ENCODE data around the gene CCSER1.
"Not testable (repeated sequence)": the region's sequence is repeated elsewhere in the genome, so short reads cannot be mapped to it uniquely, and the experiment has no call there.

Gene CCSER1

DNA sequence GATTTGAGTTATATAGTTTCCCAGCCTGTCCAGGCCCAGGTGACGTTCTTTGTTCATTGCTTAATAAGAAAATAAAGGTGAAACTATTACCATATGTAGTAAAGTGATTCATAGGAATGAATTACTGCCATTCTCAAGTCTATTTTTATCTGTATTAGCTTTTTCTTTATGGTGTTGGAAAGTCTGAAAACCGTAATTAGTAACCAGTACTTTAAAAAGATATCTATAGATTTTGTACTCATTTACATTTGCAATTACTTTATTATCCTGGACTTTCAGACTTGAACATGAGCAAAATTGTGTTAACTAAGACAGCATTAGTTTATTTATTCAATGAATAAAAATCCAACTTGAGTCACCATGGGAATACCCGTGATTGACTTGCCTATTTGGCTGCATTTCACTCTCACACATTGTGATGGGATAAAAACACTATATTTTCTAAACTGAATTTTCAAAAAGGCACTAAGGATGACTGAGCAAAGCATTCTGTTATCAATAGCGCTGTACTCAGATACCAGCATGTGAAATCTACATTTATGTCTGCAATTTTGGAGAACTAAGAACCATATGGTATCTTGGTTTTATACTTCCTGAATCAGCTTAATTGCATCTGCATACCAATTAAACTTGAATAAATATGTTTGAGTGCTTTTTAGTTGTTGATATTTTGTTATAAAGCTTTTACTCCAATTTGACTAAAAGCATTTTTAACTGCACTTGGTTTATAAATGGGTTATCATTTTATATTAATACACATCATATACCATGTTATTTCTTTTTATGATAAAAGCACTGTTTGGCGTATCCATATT lies 154.6 kb downstream of the CCSER1 start:
- no peaks in the 10 kb centered on the region for H3K27me3 ChIP-seq (ENCODE audit: control insufficient read depth in 1 of 2, insufficient read depth in 2 of 2, low read length in 2 of 2)
- no peaks in the 10 kb centered on the region for H3K4me1 ChIP-seq (ENCODE audit: control insufficient read depth, insufficient read depth, low read length)
- H3K27ac ChIP-seq (ENCODE audit: low read length) = no peak overlapping the region
- H3K9ac ChIP-seq (ENCODE audit: low read length in 2 of 2) = no peak overlapping the region
- no peak overlapping the region for H3K4me3 ChIP-seq (ENCODE audit: low read length in 2 of 2)
- no peaks in the 10 kb centered on the region for H3K9me3 ChIP-seq (ENCODE audit: control insufficient read depth in 2 of 2, low read length in 2 of 2)
- no peaks in the 10 kb centered on the region for H3K36me3 ChIP-seq (ENCODE audit: control insufficient read depth in 2 of 2, insufficient read depth in 2 of 2, low read length in 2 of 2)

DNA sequence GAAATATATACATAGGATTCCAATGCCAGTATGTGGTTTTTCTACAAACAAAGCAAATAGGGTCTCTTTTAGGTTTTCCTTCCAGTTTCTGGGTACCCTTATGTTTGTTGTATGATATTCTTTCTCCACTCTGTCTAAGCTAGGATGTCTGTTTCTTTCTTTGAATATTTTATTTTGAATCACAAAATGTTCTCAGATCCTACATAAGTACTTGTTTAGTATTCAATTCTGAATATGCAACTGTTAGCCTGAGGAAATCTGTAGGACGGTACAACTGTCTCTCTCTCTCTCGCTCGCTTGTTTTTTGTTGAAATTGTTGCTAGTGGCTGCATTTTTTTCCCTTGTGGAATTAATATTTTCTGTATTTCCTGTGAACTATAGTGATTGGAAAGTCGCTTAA lies 163.2 kb downstream of the CCSER1 start:
- Histone ChIP-seq H3K9me3 (ENCODE audit: control insufficient read depth in 2 of 2, low read length in 2 of 2) (no peaks in the 10 kb centered on the region), H3K9ac (ENCODE audit: low read length in 2 of 2) (no peak overlapping the region), H3K36me3 (ENCODE audit: control insufficient read depth in 2 of 2, insufficient read depth in 2 of 2, low read length in 2 of 2) (no peaks in the 10 kb centered on the region), H3K4me1 (ENCODE audit: control insufficient read depth, insufficient read depth, low read length) (no peaks in the 10 kb centered on the region), H3K27me3 (ENCODE audit: control insufficient read depth in 1 of 2, insufficient read depth in 2 of 2, low read length in 2 of 2) (no peaks in the 10 kb centered on the region), H3K4me3 (ENCODE audit: low read length in 2 of 2) (no peak overlapping the region), H3K27ac (ENCODE audit: low read length) (no peak overlapping the region)

DNA sequence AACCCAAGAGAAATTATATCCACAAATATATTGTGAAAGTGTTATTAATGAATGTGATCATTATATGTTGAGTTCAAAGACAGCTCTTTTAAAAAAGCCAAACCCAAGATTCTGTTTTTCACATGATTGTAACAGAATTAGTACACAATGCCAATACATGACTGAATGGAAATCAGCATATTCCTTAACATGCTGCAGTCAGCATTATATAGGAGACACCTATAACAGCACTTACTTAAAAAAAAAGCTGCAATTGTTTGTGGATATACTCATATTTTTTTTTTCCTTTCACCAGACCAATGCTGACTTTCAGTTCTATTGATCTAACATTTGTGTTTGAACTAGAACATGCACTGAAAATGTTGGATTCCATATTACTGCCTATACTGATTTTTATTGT lies 165.2 kb downstream of the CCSER1 start:
- Histone ChIP-seq H3K9me3 (ENCODE audit: control insufficient read depth in 2 of 2, low read length in 2 of 2) (no peaks in the 10 kb centered on the region), H3K4me3 (ENCODE audit: low read length in 2 of 2) (no peak overlapping the region), H3K9ac (ENCODE audit: low read length in 2 of 2) (no peak overlapping the region), H3K36me3 (ENCODE audit: control insufficient read depth in 2 of 2, insufficient read depth in 2 of 2, low read length in 2 of 2) (no peaks in the 10 kb centered on the region), H3K4me1 (ENCODE audit: control insufficient read depth, insufficient read depth, low read length) (no peaks in the 10 kb centered on the region), H3K27me3 (ENCODE audit: control insufficient read depth in 1 of 2, insufficient read depth in 2 of 2, low read length in 2 of 2) (no peaks in the 10 kb centered on the region), H3K27ac (ENCODE audit: low read length) (no peak overlapping the region)

DNA sequence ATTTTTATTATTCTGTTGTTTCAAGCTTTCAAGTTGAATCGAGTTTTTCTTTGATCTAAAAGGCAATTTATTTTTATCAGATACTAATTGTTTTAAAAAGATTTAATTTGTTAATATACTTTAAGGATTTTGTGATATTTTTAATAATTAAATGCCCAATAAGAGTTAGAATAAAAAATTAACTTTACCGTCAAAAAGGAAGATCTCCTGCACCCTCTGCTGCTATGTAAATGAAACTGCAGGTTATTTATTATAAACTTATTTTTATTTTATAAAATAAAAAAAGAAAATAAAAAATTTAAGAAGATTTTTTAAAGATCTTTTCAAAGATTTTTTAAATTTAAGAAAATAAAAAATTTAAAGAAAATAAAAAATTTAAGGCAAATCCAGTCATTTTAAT lies 166.1 kb downstream of the CCSER1 start:
- H3K4me1 ChIP-seq (ENCODE audit: control insufficient read depth, insufficient read depth, low read length) = no peaks in the 10 kb centered on the region
- H3K4me3 ChIP-seq (ENCODE audit: low read length in 2 of 2) = no peak overlapping the region
- H3K27ac ChIP-seq (ENCODE audit: low read length) = no peak overlapping the region
- no peaks in the 10 kb centered on the region for H3K27me3 ChIP-seq (ENCODE audit: control insufficient read depth in 1 of 2, insufficient read depth in 2 of 2, low read length in 2 of 2)
- H3K36me3 ChIP-seq (ENCODE audit: control insufficient read depth in 2 of 2, insufficient read depth in 2 of 2, low read length in 2 of 2) = no peaks in the 10 kb centered on the region
- no peaks in the 10 kb centered on the region for H3K9me3 ChIP-seq (ENCODE audit: control insufficient read depth in 2 of 2, low read length in 2 of 2)
- no peak overlapping the region for H3K9ac ChIP-seq (ENCODE audit: low read length in 2 of 2)

- H3K9ac ChIP-seq (ENCODE audit: low read length in 2 of 2) = no peak overlapping the region
- no peaks in the 10 kb centered on the region for H3K36me3 ChIP-seq (ENCODE audit: control insufficient read depth in 2 of 2, insufficient read depth in 2 of 2, low read length in 2 of 2)
- no peak overlapping the region for H3K27ac ChIP-seq (ENCODE audit: low read length)
- H3K9me3 ChIP-seq (ENCODE audit: control insufficient read depth in 2 of 2, low read length in 2 of 2) = no peaks in the 10 kb centered on the region
- H3K4me1 ChIP-seq (ENCODE audit: control insufficient read depth, insufficient read depth, low read length) = no peaks in the 10 kb centered on the region
- H3K4me3 ChIP-seq (ENCODE audit: low read length in 2 of 2) = no peak overlapping the region
- no peaks in the 10 kb centered on the region for H3K27me3 ChIP-seq (ENCODE audit: control insufficient read depth in 1 of 2, insufficient read depth in 2 of 2, low read length in 2 of 2)
Observed at GRCh38 chr4:90299373-90299772, 172.2 kb downstream of the CCSER1 start.

GRCh38 chr4:90306810-90307209 lies 179.6 kb downstream of the CCSER1 start:
- H3K9me3 ChIP-seq (ENCODE audit: control insufficient read depth in 2 of 2, low read length in 2 of 2) = no peaks in the 10 kb centered on the region
- H3K4me3 ChIP-seq (ENCODE audit: low read length in 2 of 2) = no peak overlapping the region
- no peaks in the 10 kb centered on the region for H3K27me3 ChIP-seq (ENCODE audit: control insufficient read depth in 1 of 2, insufficient read depth in 2 of 2, low read length in 2 of 2)
- no peaks in the 10 kb centered on the region for H3K4me1 ChIP-seq (ENCODE audit: control insufficient read depth, insufficient read depth, low read length)
- no peak overlapping the region for H3K9ac ChIP-seq (ENCODE audit: low read length in 2 of 2)
- H3K36me3 ChIP-seq (ENCODE audit: control insufficient read depth in 2 of 2, insufficient read depth in 2 of 2, low read length in 2 of 2) = no peaks in the 10 kb centered on the region
- no peak overlapping the region for H3K27ac ChIP-seq (ENCODE audit: low read length)

GRCh38 chr4:90317140-90317539 lies 189.9 kb downstream of the CCSER1 start:
- not testable (repeated sequence) for H3K4me1 ChIP-seq (ENCODE audit: control insufficient read depth, insufficient read depth, low read length); H3K27ac ChIP-seq (ENCODE audit: low read length); H3K9ac ChIP-seq (ENCODE audit: low read length in 2 of 2); H3K36me3 ChIP-seq (ENCODE audit: control insufficient read depth in 2 of 2, insufficient read depth in 2 of 2, low read length in 2 of 2); H3K27me3 ChIP-seq (ENCODE audit: control insufficient read depth in 1 of 2, insufficient read depth in 2 of 2, low read length in 2 of 2); H3K4me3 ChIP-seq (ENCODE audit: low read length in 2 of 2); H3K9me3 ChIP-seq (ENCODE audit: control insufficient read depth in 2 of 2, low read length in 2 of 2)

DNA sequence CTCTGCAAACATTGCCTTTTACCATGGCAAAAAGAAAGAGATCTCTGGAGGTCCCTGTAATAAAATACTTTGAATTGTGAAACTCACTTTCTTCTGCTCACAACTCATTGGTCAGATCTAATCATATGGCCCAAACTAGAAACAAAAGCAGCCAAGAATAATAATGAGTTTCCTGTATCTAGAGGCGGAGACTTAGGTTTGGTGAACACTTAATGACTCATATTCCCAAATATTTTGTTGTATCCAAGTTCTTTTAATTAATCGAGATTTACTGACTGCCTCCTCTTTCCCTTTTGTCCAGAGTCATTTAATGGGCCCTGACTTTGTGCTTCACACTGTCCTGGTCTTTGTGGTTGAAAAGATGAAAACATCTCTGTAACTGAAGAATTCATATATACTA lies 190.6 kb downstream of the CCSER1 start:
- Histone ChIP-seq H3K27me3 (ENCODE audit: control insufficient read depth in 1 of 2, insufficient read depth in 2 of 2, low read length in 2 of 2) (no peaks in the 10 kb centered on the region), H3K27ac (ENCODE audit: low read length) (no peak overlapping the region), H3K4me1 (ENCODE audit: control insufficient read depth, insufficient read depth, low read length) (no peaks in the 10 kb centered on the region), H3K9me3 (ENCODE audit: control insufficient read depth in 2 of 2, low read length in 2 of 2) (peaks cover 0 to 3% of the 10 kb centered on the region in 2 donors), H3K36me3 (ENCODE audit: control insufficient read depth in 2 of 2, insufficient read depth in 2 of 2, low read length in 2 of 2) (no peaks in the 10 kb centered on the region), H3K9ac (ENCODE audit: low read length in 2 of 2) (no peak overlapping the region), H3K4me3 (ENCODE audit: low read length in 2 of 2) (no peak overlapping the region)

DNA sequence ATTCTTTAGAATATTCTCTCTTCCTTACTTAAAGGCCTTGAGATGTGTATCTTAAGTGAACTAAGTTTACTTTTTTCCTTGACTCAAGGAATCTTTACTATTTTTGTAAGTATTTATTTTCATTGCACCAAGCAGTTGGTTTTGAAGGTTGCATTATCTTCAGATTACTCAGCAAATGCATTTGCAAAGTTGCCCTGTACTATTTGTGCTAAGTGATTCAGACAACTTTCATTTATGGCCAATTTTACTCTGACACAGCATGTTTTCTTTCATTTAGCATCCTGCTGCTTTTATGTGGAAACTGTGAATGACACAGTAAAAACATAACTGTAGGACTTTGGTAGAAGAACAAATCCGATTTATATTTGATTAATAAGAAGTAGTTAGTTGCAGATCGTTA lies 191.0 kb downstream of the CCSER1 start:
- Histone ChIP-seq H3K4me1 (ENCODE audit: control insufficient read depth, insufficient read depth, low read length) (no peaks in the 10 kb centered on the region), H3K27ac (ENCODE audit: low read length) (no peak overlapping the region), H3K9ac (ENCODE audit: low read length in 2 of 2) (no peak overlapping the region), H3K36me3 (ENCODE audit: control insufficient read depth in 2 of 2, insufficient read depth in 2 of 2, low read length in 2 of 2) (no peaks in the 10 kb centered on the region), H3K9me3 (ENCODE audit: control insufficient read depth in 2 of 2, low read length in 2 of 2) (peaks cover 0 to 4% of the 10 kb centered on the region in 2 donors), H3K27me3 (ENCODE audit: control insufficient read depth in 1 of 2, insufficient read depth in 2 of 2, low read length in 2 of 2) (no peaks in the 10 kb centered on the region), H3K4me3 (ENCODE audit: low read length in 2 of 2) (no peak overlapping the region)

- H3K27me3 ChIP-seq (ENCODE audit: control insufficient read depth in 1 of 2, insufficient read depth in 2 of 2, low read length in 2 of 2) = no peaks in the 10 kb centered on the region
- no peak overlapping the region for H3K4me3 ChIP-seq (ENCODE audit: low read length in 2 of 2)
- H3K27ac ChIP-seq (ENCODE audit: low read length) = no peak overlapping the region
- H3K4me1 ChIP-seq (ENCODE audit: control insufficient read depth, insufficient read depth, low read length) = no peaks in the 10 kb centered on the region
- H3K9me3 ChIP-seq (ENCODE audit: control insufficient read depth in 2 of 2, low read length in 2 of 2) = no peaks in the 10 kb centered on the region
- no peak overlapping the region for H3K9ac ChIP-seq (ENCODE audit: low read length in 2 of 2)
- H3K36me3 ChIP-seq (ENCODE audit: control insufficient read depth in 2 of 2, insufficient read depth in 2 of 2, low read length in 2 of 2) = no peaks in the 10 kb centered on the region
Observed at GRCh38 chr4:90328558-90328957, 201.4 kb downstream of the CCSER1 start.

- Histone ChIP-seq H3K36me3 (ENCODE audit: control insufficient read depth in 2 of 2, insufficient read depth in 2 of 2, low read length in 2 of 2) (no peaks in the 10 kb centered on the region), H3K27ac (ENCODE audit: low read length) (no peak overlapping the region), H3K9ac (ENCODE audit: low read length in 2 of 2) (no peak overlapping the region), H3K4me3 (ENCODE audit: low read length in 2 of 2) (no peak overlapping the region), H3K27me3 (ENCODE audit: control insufficient read depth in 1 of 2, insufficient read depth in 2 of 2, low read length in 2 of 2) (no peaks in the 10 kb centered on the region), H3K9me3 (ENCODE audit: control insufficient read depth in 2 of 2, low read length in 2 of 2) (no peaks in the 10 kb centered on the region), H3K4me1 (ENCODE audit: control insufficient read depth, insufficient read depth, low read length) (no peaks in the 10 kb centered on the region)
Observed at GRCh38 chr4:90330546-90330945, 203.4 kb downstream of the CCSER1 start.

Data from stomach smooth muscle (tissue), 2 donors.